ENCODE data around the gene PTPA. TPM values are rescaled to one million over a fixed set of nuclear protein-coding genes. Genes with fewer than 3 reads are reported as not detected.

The PTPA gene
- total and polyA plus RNA-seq, 12 donors = 106 to 227 (median 186) TPM

GRCh38 chr9:129068990-129069861 is 42.0 kb upstream of the PTPA start:
- no peaks in the 10 kb centered on the region for H3K9me3 ChIP-seq
- peaks cover 0 to 23% (median 14%) of the 10 kb centered on the region in 9 donors for H3K4me1 ChIP-seq
- peak in 1 of 9 donors; percentile 17 for TF ChIP-seq CTCF (IDR thresholded peaks at IDR 0.05)
- 48 to 59% methylated on average over 31 of the region's 31 CpGs for WGBS, 2 donors
- ATAC-seq (peak; percentile 90 to 96 (median 94)), DNase-seq (peak; percentile 77 to 83)
- peaks cover 0 to 69% (median 26%) of the 10 kb centered on the region in 9 donors for H3K36me3 ChIP-seq
- intact Hi-C loops (cut with DNase I) = no loop called here
- peak overlapping the region in 3 of 10 donors; percentile 21 to 25 (median 22) for H3K4me3 ChIP-seq
- peak overlapping the region; percentile 57 to 94 (median 86) for H3K27ac ChIP-seq
- H3K27me3 ChIP-seq = no peaks in the 10 kb centered on the region

GRCh38 chr9:129069862-129070641 is 41.2 kb upstream of the PTPA start:
- peak overlapping the region in 9 of 10 donors; percentile 38 to 94 (median 88) for H3K27ac ChIP-seq
- intact Hi-C loops (cut with DNase I) = no loop called here
- ATAC-seq (peak in 7 of 8 donors; percentile 4 to 36 (median 10)), DNase-seq (no peak)
- WGBS, 2 donors = 84 to 87% methylated on average over 25 to 26 of the region's 26 CpGs
- H3K9me3 ChIP-seq = no peaks in the 10 kb centered on the region
- no peak overlapping the region for H3K4me3 ChIP-seq
- H3K36me3 ChIP-seq = peaks cover 0 to 61% (median 19%) of the 10 kb centered on the region in 9 donors
- no peaks in the 10 kb centered on the region for H3K27me3 ChIP-seq
- peak in 1 of 9 donors; percentile 1 for TF ChIP-seq CTCF (IDR thresholded peaks at IDR 0.05)
- peaks cover 0 to 23% (median 14%) of the 10 kb centered on the region in 9 donors for H3K4me1 ChIP-seq

- H3K4me1 ChIP-seq = peaks cover 0 to 23% (median 14%) of the 10 kb centered on the region in 9 donors
- WGBS, 2 donors = 70 to 81% methylated on average over 21 of the region's 21 CpGs
- intact Hi-C loops (cut with DNase I) = no loop called here
- no peaks in the 10 kb centered on the region for H3K9me3 ChIP-seq
- H3K4me3 ChIP-seq = no peak overlapping the region
- peaks cover 0 to 52% (median 12%) of the 10 kb centered on the region in 9 donors for H3K36me3 ChIP-seq
- TF ChIP-seq CTCF (IDR thresholded peaks at IDR 0.05) = no peak
- H3K27me3 ChIP-seq = no peaks in the 10 kb centered on the region
- DNase-seq (no peak), ATAC-seq (no peak)
- H3K27ac ChIP-seq = peak overlapping the region in 3 of 10 donors; percentile 38 to 89 (median 88)
Measured at GRCh38 chr9:129070696-129071525, 40.3 kb upstream of the PTPA start.

Measured in heart right ventricle (tissue), 16 donors.